K562 (cell line): ENCODE results near the gene FN3K. TPM values are rescaled to one million over a fixed set of nuclear protein-coding genes. Genes with fewer than 3 reads are reported as not detected.

ENCODE experiments used
- ATF6 ChIP-seq: sonication (generic); formaldehyde crosslinking; IDR thresholded peaks from 2 replicates; pipeline ENCODE4 v1.4.0; 2020; ENCODE audit warnings: mild to moderate bottlenecking, missing genetic modification reagents
- HDAC2 ChIP-seq: fragments of 450-650 bp; IDR thresholded peaks from 2 replicates; pipeline ENCODE4 v1.6.1; 2016; ENCODE audit warnings: mild to moderate bottlenecking
- HEY1 ChIP-seq: fragments of 250-450 bp; sonication (Bioruptor Pico); IDR thresholded peaks from 2 replicates; pipeline ENCODE4 v1.5.0; 2020; ENCODE audit warnings: mild to moderate bottlenecking, moderate library complexity, borderline replicate concordance
- HNRNPK ChIP-seq: fragments of 200-400 bp; formaldehyde crosslinking; IDR thresholded peaks from one replicate; pipeline ENCODE4 v1.6.1; 2018; ENCODE audit warnings: mild to moderate bottlenecking, low read depth, low read length; ENCODE audit not compliant: poor library complexity, severe bottlenecking
- KDM2B ChIP-seq: fragments of 250-450 bp; sonication (Bioruptor Pico); IDR thresholded peaks from 2 replicates; pipeline ENCODE4 v1.8.0; 2021; ENCODE audit warnings: mild to moderate bottlenecking, moderate library complexity
- MCM7 ChIP-seq, 2 experiments: fragments of 450-650 bp; IDR thresholded peaks; 2 replicates each; pipeline ENCODE4 v1.6.1; 2016 to 2018
- NELFE ChIP-seq: IDR thresholded peaks from 2 replicates; pipeline ENCODE4 v1.6.1; 2011; ENCODE audit warnings: mild to moderate bottlenecking; ENCODE audit not compliant: insufficient read depth, insufficient read length
- NUFIP1 ChIP-seq: fragments of 450-650 bp; IDR thresholded peaks from 2 replicates; pipeline ENCODE4 v1.6.1; 2018; ENCODE audit not compliant: partially characterized antibody
- PREB ChIP-seq: sonication (generic); formaldehyde crosslinking; IDR thresholded peaks from 2 replicates; pipeline ENCODE4 v1.8.1; 2023; ENCODE audit warnings: mild to moderate bottlenecking, missing genetic modification reagents
- SIN3B ChIP-seq: fragments of 450-650 bp; IDR thresholded peaks from 2 replicates; pipeline ENCODE4 v1.6.1; 2017; ENCODE audit warnings: low read depth, mild to moderate bottlenecking, moderate library complexity
- THRAP3 ChIP-seq: fragments of 450-650 bp; IDR thresholded peaks from 2 replicates; pipeline ENCODE4 v1.6.1; 2016; ENCODE audit warnings: mild to moderate bottlenecking, inconsistent platforms, borderline replicate concordance
- VEZF1 ChIP-seq: fragments of 200-800 bp; sonication (Bioruptor generic); IDR thresholded peaks from 2 replicates; pipeline ENCODE4 v1.6.1; 2017; ENCODE audit warnings: missing genetic modification characterization, missing compliant biosample characterization
- ZNF318 ChIP-seq, 2 experiments: fragments of 450-650 bp; IDR thresholded peaks; 2 replicates each; pipeline ENCODE4 v1.6.1; 2016; ENCODE audit warnings: mild to moderate bottlenecking in 2 of 2, borderline replicate concordance in 1 of 2, low read depth in 1 of 2, moderate library complexity in 1 of 2
- polyA plus RNA-seq, 8 experiments: library from polyadenylated mRNA; depleted of rRNA in 4 of 8; stranded (reverse) in 5 of 8; unstranded in 3 of 8; fragments of >200 nt; fragmentation: Nextera tagmentation in 2 of 8; fragmentation: Illumina TruSeq in 1 of 8; extraction: Ambion mirVana in 2 of 8; extraction: Trizol in 1 of 8; gene quantifications; 2 replicates each; pipeline versions ENCODE4 v1.2.1 to v1.2.3, GENCODE V29; 2011 to 2014; ENCODE audit warnings: inconsistent platforms in 1 of 8, missing spikeins in 1 of 8
- total RNA-seq, 7 experiments: library from RNA; depleted of rRNA in 6 of 7; stranded (reverse); fragments of >200 nt in 6 of 7; fragmentation: Illumina TruSeq in 2 of 7; extraction: Trizol in 2 of 7; gene quantifications; 2 replicates each; pipeline versions ENCODE4 v1.2.1 to v1.2.3, GENCODE V29; 2011 to 2021; ENCODE audit warnings: low replicate concordance in 1 of 7

FN3K gene
- total and polyA plus RNA-seq, 9 of the 15 experiments (the other 6 are each of a cell fraction or from before 2014, with no cell fraction given): 0.08 to 22.7 (median 3.8) TPM

GRCh38 chr17:82734987-82735866 is at the start of gene FN3K (continued):
- TF ChIP-seq ZNF318 (IDR thresholded peaks at IDR 0.05; ENCODE audit: borderline replicate concordance in 1 of 2, low read depth in 1 of 2): no peak
- no peak for TF ChIP-seq MCM7 (IDR thresholded peaks at IDR 0.05)
- TF ChIP-seq PREB (CRISPR knock-in tag): 0 out of 2 replicates have a peak, but pooled peaks have one; percentile 19
- TF ChIP-seq HDAC2: no peak
- TF ChIP-seq HNRNPK: no peak
- no peak for TF ChIP-seq NELFE
- TF ChIP-seq VEZF1 (CRISPR knock-in tag): peak; percentile 94
- TF ChIP-seq SIN3B: peak; percentile 50
- no peak for TF ChIP-seq NUFIP1
- no peak for TF ChIP-seq HEY1
- no peak for TF ChIP-seq THRAP3
- 0 out of 2 replicates have a peak, but pooled peaks have one; percentile 11 for TF ChIP-seq KDM2B
- TF ChIP-seq ATF6: no peak
